Dendritic cell treated with granulocyte-macrophage colony-stimulating factor and Interleukin-4, amounts not matched to agents 40 ng/mL and 50 ng/mL, for 4 days (primary cell): ENCODE results near the gene ZNF205.
A peak's percentile ranks its signal among the peaks of the same experiment; 100 is the strongest.

Source experiments
- H3K27ac Mint-ChIP-seq: one replicate; pipeline ENCODE4 v1.8.0; 2022; ENCODE audit warnings: mild to moderate bottlenecking, mixed read lengths
- H3K27me3 Mint-ChIP-seq: one replicate; pipeline ENCODE4 v1.8.0; 2022; ENCODE audit warnings: mild to moderate bottlenecking, mixed read lengths
- H3K36me3 Mint-ChIP-seq: one replicate; pipeline ENCODE4 v1.8.0; 2022; ENCODE audit warnings: low read depth, mixed read lengths
- H3K4me1 Mint-ChIP-seq: one replicate; pipeline ENCODE4 v1.8.0; 2022; ENCODE audit warnings: low read depth, mixed read lengths
- H3K4me3 Mint-ChIP-seq: one replicate; pipeline ENCODE4 v1.8.0; 2022; ENCODE audit warnings: mild to moderate bottlenecking, moderate library complexity, mixed read lengths
- H3K9me3 Mint-ChIP-seq: one replicate; pipeline ENCODE4 v1.8.0; 2022; ENCODE audit warnings: mixed read lengths
- intact Hi-C: fragments of 100-400 bp; cut with micrococcal nuclease; formaldehyde crosslinking; loops from one replicate; pipeline ENCODE4 v1.15.0; 2022

Gene ZNF205

GRCh38 chr16:3140603-3141427 is 28.4 kb downstream of the ZNF205 start:
- Mint-ChIP-seq H3K36me3 (peaks cover 65% of the 10 kb centered on the region), H3K27ac (no peak overlapping the region)
- intact Hi-C loops = no loop called here

GRCh38 chr16:3141781-3142311 is 29.5 kb downstream of the ZNF205 start:
- intact Hi-C loops = no loop called here
- peaks cover 5% of the 10 kb centered on the region for H3K4me1 Mint-ChIP-seq
- no peak overlapping the region for H3K4me3 Mint-ChIP-seq
- no peak overlapping the region for H3K27ac Mint-ChIP-seq
- H3K36me3 Mint-ChIP-seq = peaks cover 65% of the 10 kb centered on the region
- H3K27me3 Mint-ChIP-seq = peaks cover 8% of the 10 kb centered on the region
- H3K9me3 Mint-ChIP-seq = no peaks in the 10 kb centered on the region

More at GRCh38 chr16:3140603-3141427, 28.4 kb downstream of the ZNF205 start:
- no peaks in the 10 kb centered on the region for H3K9me3 Mint-ChIP-seq
- peaks cover 11% of the 10 kb centered on the region for H3K4me1 Mint-ChIP-seq
- H3K27me3 Mint-ChIP-seq = peaks cover 6% of the 10 kb centered on the region
- H3K4me3 Mint-ChIP-seq = no peak overlapping the region

- intact Hi-C loops = no loop called here
These were observed 29.9 kb downstream of the ZNF205 start for GRCh38 chr16:3142327-3142726.

GRCh38 chr16:3142770-3143169 is 30.4 kb downstream of the ZNF205 start:
- H3K27ac Mint-ChIP-seq = no peak overlapping the region
- intact Hi-C loops = no loop called here
- H3K9me3 Mint-ChIP-seq = no peaks in the 10 kb centered on the region
- H3K4me1 Mint-ChIP-seq = no peaks in the 10 kb centered on the region
- peaks cover 12% of the 10 kb centered on the region for H3K27me3 Mint-ChIP-seq
- H3K4me3 Mint-ChIP-seq = no peak overlapping the region
- H3K36me3 Mint-ChIP-seq = peaks cover 56% of the 10 kb centered on the region

More at GRCh38 chr16:3142327-3142726, 29.9 kb downstream of the ZNF205 start:
- Mint-ChIP-seq H3K4me1 (peaks cover under 1% of the 10 kb centered on the region), H3K9me3 (no peaks in the 10 kb centered on the region), H3K36me3 (peaks cover 60% of the 10 kb centered on the region), H3K27ac (no peak overlapping the region), H3K27me3 (peaks cover 8% of the 10 kb centered on the region), H3K4me3 (no peak overlapping the region)

GRCh38 chr16:3143189-3143588 is 30.8 kb downstream of the ZNF205 start:
- H3K36me3 Mint-ChIP-seq = peaks cover 51% of the 10 kb centered on the region
- no peaks in the 10 kb centered on the region for H3K9me3 Mint-ChIP-seq
- no peaks in the 10 kb centered on the region for H3K4me1 Mint-ChIP-seq
- peaks cover 12% of the 10 kb centered on the region for H3K27me3 Mint-ChIP-seq
- no peak overlapping the region for H3K4me3 Mint-ChIP-seq
- no peak overlapping the region for H3K27ac Mint-ChIP-seq
- intact Hi-C loops = no loop called here

- intact Hi-C loops = no loop called here
- no peaks in the 10 kb centered on the region for H3K4me1 Mint-ChIP-seq
- no peak overlapping the region for H3K27ac Mint-ChIP-seq
- H3K27me3 Mint-ChIP-seq = peaks cover 12% of the 10 kb centered on the region
- H3K4me3 Mint-ChIP-seq = no peak overlapping the region
- peaks cover 46% of the 10 kb centered on the region for H3K36me3 Mint-ChIP-seq
- H3K9me3 Mint-ChIP-seq = no peaks in the 10 kb centered on the region
These were observed 31.4 kb downstream of the ZNF205 start for GRCh38 chr16:3143598-3144320.

GRCh38 chr16:3144321-3144983 is 32.1 kb downstream of the ZNF205 start:
- H3K27me3 Mint-ChIP-seq = peaks cover 12% of the 10 kb centered on the region
- intact Hi-C loops = no loop called here
- no peak overlapping the region for H3K4me3 Mint-ChIP-seq
- no peaks in the 10 kb centered on the region for H3K9me3 Mint-ChIP-seq
- peaks cover 6% of the 10 kb centered on the region for H3K4me1 Mint-ChIP-seq
- H3K36me3 Mint-ChIP-seq = peaks cover 39% of the 10 kb centered on the region
- no peak overlapping the region for H3K27ac Mint-ChIP-seq

- Mint-ChIP-seq H3K27ac (no peak overlapping the region), H3K4me3 (no peak overlapping the region), H3K4me1 (peaks cover 12% of the 10 kb centered on the region), H3K27me3 (peaks cover 12% of the 10 kb centered on the region), H3K9me3 (no peaks in the 10 kb centered on the region), H3K36me3 (peaks cover 39% of the 10 kb centered on the region)
- intact Hi-C loops = no loop called here
These were observed 32.8 kb downstream of the ZNF205 start for GRCh38 chr16:3145151-3145550.

GRCh38 chr16:3145660-3146059 is 33.3 kb downstream of the ZNF205 start:
- intact Hi-C loops = no loop called here
- peaks cover 13% of the 10 kb centered on the region for H3K4me1 Mint-ChIP-seq
- H3K27me3 Mint-ChIP-seq = peaks cover 13% of the 10 kb centered on the region
- H3K36me3 Mint-ChIP-seq = peaks cover 35% of the 10 kb centered on the region
- H3K27ac Mint-ChIP-seq = no peak overlapping the region
- H3K4me3 Mint-ChIP-seq = no peak overlapping the region
- H3K9me3 Mint-ChIP-seq = no peaks in the 10 kb centered on the region

GRCh38 chr16:3147046-3147756 is 34.8 kb downstream of the ZNF205 start:
- peaks cover 19% of the 10 kb centered on the region for H3K36me3 Mint-ChIP-seq
- H3K27me3 Mint-ChIP-seq = peaks cover 24% of the 10 kb centered on the region
- H3K9me3 Mint-ChIP-seq = no peaks in the 10 kb centered on the region
- intact Hi-C loops = no loop called here
- peak overlapping the region; percentile 47 for H3K27ac Mint-ChIP-seq
- H3K4me1 Mint-ChIP-seq = peaks cover 22% of the 10 kb centered on the region
- H3K4me3 Mint-ChIP-seq = no peak overlapping the region

- Mint-ChIP-seq H3K9me3 (no peaks in the 10 kb centered on the region), H3K4me1 (peaks cover 27% of the 10 kb centered on the region), H3K4me3 (no peak overlapping the region), H3K27ac (peak overlapping the region; percentile 47), H3K27me3 (peaks cover 29% of the 10 kb centered on the region), H3K36me3 (peaks cover 14% of the 10 kb centered on the region)
- intact Hi-C loops = loop anchor here (2.0 kb wide), 1 partner anchor 13 kb away; the partner anchor contains the start of gene ZNF213
These were observed 35.3 kb downstream of the ZNF205 start for GRCh38 chr16:3147757-3148104.

GRCh38 chr16:3148256-3149192 is 36.1 kb downstream of the ZNF205 start:
- H3K27me3 Mint-ChIP-seq = peaks cover 30% of the 10 kb centered on the region
- H3K27ac Mint-ChIP-seq = peak overlapping the region; percentile 87
- no peaks in the 10 kb centered on the region for H3K9me3 Mint-ChIP-seq
- H3K36me3 Mint-ChIP-seq = peaks cover 8% of the 10 kb centered on the region
- H3K4me3 Mint-ChIP-seq = peak overlapping the region; percentile 92
- peaks cover 30% of the 10 kb centered on the region for H3K4me1 Mint-ChIP-seq
- intact Hi-C loops = loop anchor here (2.0 kb wide), 1 partner anchor 14 kb away; the partner anchor contains the start of gene ZNF213
